Stimulated activated naive CD8-positive, alpha-beta T cell treated with anti-CD3 and anti-CD28 coated beads, Interleukin-15, amount 100 ng/mL, for 72 hours (primary cell): ENCODE data around the gene SMIM43.

Source experiments
- ATAC-seq: fragments of 150-1000 bp; cut with Tn5 transposase; 2 replicates; pipeline ENCODE4 v1.10.0; 2021; ENCODE audit warnings: mild to moderate bottlenecking, moderate library complexity
- DNase-seq, 2 donors: peaks; one replicate each; pipeline ENCODE4 v3.0.0; 2021 to 2022
- H3K27ac Mint-ChIP-seq, 2 donors: one replicate each; pipeline ENCODE4 v1.8.0; 2022; ENCODE audit warnings: mild to moderate bottlenecking in 2 of 2, mixed read lengths in 2 of 2, moderate library complexity in 2 of 2
- H3K27me3 Mint-ChIP-seq: one replicate; pipeline ENCODE4 v1.8.0; 2022; ENCODE audit warnings: mixed read lengths
- H3K4me1 Mint-ChIP-seq: one replicate; pipeline ENCODE4 v1.8.0; 2022; ENCODE audit warnings: mild to moderate bottlenecking, mixed read lengths
- H3K4me3 Mint-ChIP-seq, 2 donors: one replicate each; pipeline ENCODE4 v1.8.0; 2022; ENCODE audit warnings: mild to moderate bottlenecking in 2 of 2, mixed read lengths in 2 of 2, moderate library complexity in 1 of 2
- H3K9me3 Mint-ChIP-seq, 2 donors: one replicate each; pipeline ENCODE4 v1.8.0; 2022; ENCODE audit warnings: mixed read lengths in 2 of 2

The SMIM43 gene

GRCh38 chr4:121764702-121765367, at the start of gene SMIM43:
TSS of gene SMIM43 (minus strand) at chr4:121765164. CDS start at chr4:121765105, 59 bp downstream.
- peak within 1 kb of the TSS; percentile 75 to 87 for H3K4me3 Mint-ChIP-seq
- peaks cover 19% of the 10 kb centered on the region for H3K4me1 Mint-ChIP-seq
- H3K27me3 Mint-ChIP-seq: peaks cover 76% of the 10 kb centered on the region
- H3K9me3 Mint-ChIP-seq: no peaks in the 10 kb centered on the region
- ATAC-seq: peak; percentile 47
- H3K27ac Mint-ChIP-seq: peak within 1 kb of the TSS in 1 of 2 donors; percentile 88
- DNase-seq: peak in 1 of 2 donors; percentile 5

GRCh38 chr4:121814756-121815155, 49.8 kb upstream of the SMIM43 start:
- Mint-ChIP-seq H3K4me3 (no peak overlapping the region), H3K4me1 (peaks cover 23% of the 10 kb centered on the region), H3K9me3 (no peaks in the 10 kb centered on the region), H3K27ac (no peak overlapping the region), H3K27me3 (no peaks in the 10 kb centered on the region)
- DNase-seq: no peak
- ATAC-seq: no peak

GRCh38 chr4:121811122-121811521, 46.2 kb upstream of the SMIM43 start:
- Mint-ChIP-seq H3K27ac (no peak overlapping the region), H3K9me3 (no peaks in the 10 kb centered on the region), H3K4me3 (no peak overlapping the region), H3K4me1 (peaks cover 18% of the 10 kb centered on the region), H3K27me3 (no peaks in the 10 kb centered on the region)
- ATAC-seq (peak; percentile 79), DNase-seq (no peak)

- peaks cover 29% of the 10 kb centered on the region for H3K4me1 Mint-ChIP-seq
Measured at GRCh38 chr4:121806411-121806810, 41.4 kb upstream of the SMIM43 start.

GRCh38 chr4:121801715-121802075, 36.7 kb upstream of the SMIM43 start:
- no peak for DNase-seq
- Mint-ChIP-seq H3K27me3 (no peaks in the 10 kb centered on the region), H3K4me3 (peak overlapping the region; percentile 82 to 90), H3K9me3 (no peaks in the 10 kb centered on the region), H3K27ac (peak overlapping the region; percentile 95 to 98), H3K4me1 (peaks cover 49% of the 10 kb centered on the region)
- ATAC-seq: no peak

More at GRCh38 chr4:121806411-121806810, 41.4 kb upstream of the SMIM43 start:
- ATAC-seq (no peak), DNase-seq (no peak)
- Mint-ChIP-seq H3K27ac (no peak overlapping the region), H3K27me3 (no peaks in the 10 kb centered on the region), H3K4me3 (no peak overlapping the region), H3K9me3 (no peaks in the 10 kb centered on the region)

GRCh38 chr4:121800961-121801714, 36.2 kb upstream of the SMIM43 start, which contains the start of gene EXOSC9:
TSS of gene EXOSC9 (plus strand) at chr4:121801323. CDS start at chr4:121801425, 102 bp downstream.
- DNase-seq (peak; percentile 89 to 94), ATAC-seq (peak; percentile 85)
- H3K9me3 Mint-ChIP-seq: no peaks in the 10 kb centered on the region
- peaks cover 3% of the 10 kb centered on the region for H3K27me3 Mint-ChIP-seq
- peaks cover 47% of the 10 kb centered on the region for H3K4me1 Mint-ChIP-seq
- peak within 1 kb of the TSS; percentile 82 to 90 for H3K4me3 Mint-ChIP-seq
- H3K27ac Mint-ChIP-seq: peak within 1 kb of the TSS; percentile 95 to 98

- ATAC-seq: peak; percentile 12
- H3K9me3 Mint-ChIP-seq: no peaks in the 10 kb centered on the region
- no peak for DNase-seq
- H3K27ac Mint-ChIP-seq: peak overlapping the region; percentile 95 to 98
- peak overlapping the region; percentile 82 to 90 for H3K4me3 Mint-ChIP-seq
- H3K4me1 Mint-ChIP-seq: peaks cover 53% of the 10 kb centered on the region
- peaks cover 8% of the 10 kb centered on the region for H3K27me3 Mint-ChIP-seq
Measured at GRCh38 chr4:121800638-121800960, 35.6 kb upstream of the SMIM43 start.

GRCh38 chr4:121799867-121800501, 35.0 kb upstream of the SMIM43 start:
- no peak for ATAC-seq
- Mint-ChIP-seq H3K4me1 (peaks cover 51% of the 10 kb centered on the region), H3K27me3 (peaks cover 14% of the 10 kb centered on the region), H3K9me3 (no peaks in the 10 kb centered on the region), H3K4me3 (peak overlapping the region; percentile 82 to 90), H3K27ac (peak overlapping the region in 1 of 2 donors; percentile 58)
- no peak for DNase-seq

- H3K27ac Mint-ChIP-seq: peak overlapping the region in 1 of 2 donors; percentile 58
- no peaks in the 10 kb centered on the region for H3K9me3 Mint-ChIP-seq
- H3K27me3 Mint-ChIP-seq: peaks cover 21% of the 10 kb centered on the region
- ATAC-seq: no peak
- H3K4me3 Mint-ChIP-seq: peak overlapping the region; percentile 53 to 90
- DNase-seq: no peak
- peaks cover 46% of the 10 kb centered on the region for H3K4me1 Mint-ChIP-seq
Measured at GRCh38 chr4:121799208-121799823, 34.4 kb upstream of the SMIM43 start.

GRCh38 chr4:121796283-121796682, 31.3 kb upstream of the SMIM43 start:
- Mint-ChIP-seq H3K9me3 (no peaks in the 10 kb centered on the region), H3K27ac (no peak overlapping the region), H3K4me3 (no peak overlapping the region), H3K4me1 (peaks cover 35% of the 10 kb centered on the region), H3K27me3 (peaks cover 23% of the 10 kb centered on the region)
- DNase-seq: no peak
- ATAC-seq: no peak

GRCh38 chr4:121794505-121795188, 29.7 kb upstream of the SMIM43 start:
- Mint-ChIP-seq H3K9me3 (no peaks in the 10 kb centered on the region), H3K4me3 (no peak overlapping the region), H3K4me1 (peaks cover 21% of the 10 kb centered on the region), H3K27me3 (peaks cover 24% of the 10 kb centered on the region), H3K27ac (no peak overlapping the region)
- DNase-seq: no peak
- ATAC-seq: no peak

GRCh38 chr4:121792966-121793365, 28.0 kb upstream of the SMIM43 start:
- ATAC-seq: no peak

GRCh38 chr4:121791481-121791880, 26.5 kb upstream of the SMIM43 start:
- DNase-seq (no peak), ATAC-seq (no peak)
- Mint-ChIP-seq H3K4me3 (no peak overlapping the region), H3K4me1 (peaks cover 24% of the 10 kb centered on the region), H3K27me3 (peaks cover 48% of the 10 kb centered on the region), H3K27ac (no peak overlapping the region), H3K9me3 (no peaks in the 10 kb centered on the region)

More at GRCh38 chr4:121792966-121793365, 28.0 kb upstream of the SMIM43 start:
- H3K4me1 Mint-ChIP-seq: peaks cover 24% of the 10 kb centered on the region
- H3K27me3 Mint-ChIP-seq: peaks cover 40% of the 10 kb centered on the region
- H3K4me3 Mint-ChIP-seq: no peak overlapping the region
- no peaks in the 10 kb centered on the region for H3K9me3 Mint-ChIP-seq
- no peak for DNase-seq
- no peak overlapping the region for H3K27ac Mint-ChIP-seq

- DNase-seq (no peak), ATAC-seq (no peak)
- Mint-ChIP-seq H3K27ac (no peak overlapping the region), H3K27me3 (peaks cover 48% of the 10 kb centered on the region), H3K4me3 (no peak overlapping the region), H3K4me1 (peaks cover 20% of the 10 kb centered on the region), H3K9me3 (no peaks in the 10 kb centered on the region)
Measured at GRCh38 chr4:121790976-121791375, 26.0 kb upstream of the SMIM43 start.
